Liver (tissue), 9 donors: Measurements from ENCODE around the gene TM4SF18. TPM values are rescaled to one million over a fixed set of nuclear protein-coding genes. Genes with fewer than 3 reads are reported as not detected.

Experiments
- DNase-seq: peaks from one replicate; pipeline ENCODE4 v3.0.0-alpha.2; 2017; ENCODE audit warnings: low spot score
- H3K27ac ChIP-seq, 2 donors: one replicate each; pipeline ENCODE4 v1.7.0; 2013; ENCODE audit warnings: inconsistent platforms in 2 of 2, low read length in 2 of 2, control low read depth in 1 of 2, low read depth in 1 of 2, mild to moderate bottlenecking in 1 of 2
- H3K27me3 ChIP-seq, 4 donors: one replicate each; pipeline versions ENCODE4 v1.6.1 to v1.7.0; 2013; ENCODE audit warnings: low read length in 3 of 4, inconsistent platforms in 1 of 4, mild to moderate bottlenecking in 1 of 4, moderate library complexity in 1 of 4; ENCODE audit not compliant: control insufficient read depth in 4 of 4, insufficient read depth in 4 of 4
- H3K36me3 ChIP-seq, 4 donors: one replicate each; pipeline versions ENCODE4 v1.6.1 to v1.7.0; 2013; ENCODE audit warnings: low read length in 3 of 4, mild to moderate bottlenecking in 3 of 4, low read depth in 1 of 4, moderate library complexity in 1 of 4; ENCODE audit not compliant: control insufficient read depth in 4 of 4, insufficient read depth in 3 of 4
- H3K4me1 ChIP-seq, 4 donors: one replicate each; pipeline versions ENCODE4 v1.6.1 to v1.7.0; 2013; ENCODE audit warnings: low read length in 3 of 4, mild to moderate bottlenecking in 3 of 4, moderate library complexity in 1 of 4; ENCODE audit not compliant: control insufficient read depth in 4 of 4, insufficient read depth in 4 of 4
- H3K4me3 ChIP-seq, 3 donors: one replicate each; pipeline versions ENCODE4 v1.6.1 to v1.7.0; 2013; ENCODE audit warnings: low read length in 3 of 3, control low read depth in 1 of 3, low read depth in 1 of 3, mild to moderate bottlenecking in 1 of 3
- H3K9ac ChIP-seq, 2 donors: one replicate each; pipeline ENCODE4 v1.7.0; 2013; ENCODE audit warnings: low read length in 2 of 2, mild to moderate bottlenecking in 2 of 2, moderate library complexity in 2 of 2, control low read depth in 1 of 2, low read depth in 1 of 2
- H3K9me3 ChIP-seq, 4 donors: one replicate each; pipeline versions ENCODE4 v1.6.1 to v1.7.0; 2013; ENCODE audit warnings: low read length in 3 of 4; ENCODE audit not compliant: control insufficient read depth in 4 of 4
- CTCF ChIP-seq: fragments of 150-350 bp; IDR thresholded peaks from 2 replicates; pipeline ENCODE4 v1.5.1; 2017; ENCODE audit warnings: improper control_type of control experiment, low read depth, low read length; ENCODE audit not compliant: missing input control
- EGR1 ChIP-seq, 2 donors: IDR thresholded peaks; 2 replicates each; pipeline ENCODE4 v1.6.1; 2016 to 2018; ENCODE audit warnings: antibody characterized with exemption in 2 of 2, low read depth in 2 of 2
- FOXA1 ChIP-seq: IDR thresholded peaks from 2 replicates; pipeline ENCODE4 v1.6.1; 2016; ENCODE audit warnings: antibody characterized with exemption
- FOXA2 ChIP-seq: IDR thresholded peaks from 2 replicates; pipeline ENCODE4 v1.6.1; 2016; ENCODE audit warnings: antibody characterized with exemption
- HNF4A ChIP-seq, 2 donors: conservative IDR thresholded peaks; 2 replicates each; pipeline ENCODE4 v1.6.1; 2016; ENCODE audit warnings: antibody characterized with exemption in 2 of 2, mild to moderate bottlenecking in 2 of 2
- HNF4G ChIP-seq: IDR thresholded peaks from 2 replicates; pipeline ENCODE4 v1.6.1; 2016; ENCODE audit warnings: antibody characterized with exemption
- JUND ChIP-seq, 2 donors: IDR thresholded peaks; 2 replicates each; pipeline ENCODE4 v1.6.1; 2016; ENCODE audit warnings: antibody characterized with exemption in 2 of 2
- RAD21 ChIP-seq, 2 donors: IDR thresholded peaks; 2 replicates each; pipeline ENCODE4 v1.6.1; 2016; ENCODE audit warnings: antibody characterized with exemption in 2 of 2, mild to moderate bottlenecking in 2 of 2
- REST ChIP-seq: IDR thresholded peaks from 2 replicates; pipeline ENCODE4 v1.6.1; 2016; ENCODE audit warnings: antibody characterized with exemption, mild to moderate bottlenecking
- RXRA ChIP-seq, 2 donors: IDR thresholded peaks; 2 replicates each; pipeline ENCODE4 v1.6.1; 2017 to 2018; ENCODE audit warnings: antibody characterized with exemption in 2 of 2, mild to moderate bottlenecking in 1 of 2
- SP1 ChIP-seq: IDR thresholded peaks from 2 replicates; pipeline ENCODE4 v1.6.1; 2018; ENCODE audit warnings: antibody characterized with exemption, mild to moderate bottlenecking
- TAF1 ChIP-seq: conservative IDR thresholded peaks from 2 replicates; pipeline ENCODE4 v1.6.1; 2016; ENCODE audit warnings: antibody characterized with exemption, mild to moderate bottlenecking
- YY1 ChIP-seq: IDR thresholded peaks from 2 replicates; pipeline ENCODE4 v1.6.1; 2016; ENCODE audit warnings: antibody characterized with exemption, mild to moderate bottlenecking
- ZBTB33 ChIP-seq: IDR thresholded peaks from 2 replicates; pipeline ENCODE4 v1.6.1; 2016; ENCODE audit warnings: antibody characterized with exemption
- WGBS: extraction: QIAGEN DNeasy Blood & Tissue Kit; methylation state at CpG from one replicate; pipeline ENCODE4 v1.1.7; 2013; 5-methylcytosine and 5-hydroxymethylcytosine counted together
- polyA plus RNA-seq, 2 donors: library from polyadenylated mRNA; stranded (reverse) in 1 of 2; unstranded in 1 of 2; fragments of 200-250 nt in 1 of 2; fragments of >200 nt in 1 of 2; fragmentation: Nextera tagmentation in 1 of 2; extraction: Ambion mirVana in 1 of 2; gene quantifications; one replicate each; pipeline versions ENCODE4 v1.2.1 to v1.2.3, GENCODE V29; 2013 to 2015
- total RNA-seq, 2 donors: library from RNA; depleted of rRNA; stranded (reverse); fragments of >200 nt; gene quantifications; one replicate each; pipeline ENCODE4 v1.2.3, GENCODE V29; 2014
- TF ChIP-seq, protein P1 (sequence below): IDR thresholded peaks from 2 replicates; pipeline ENCODE4 v1.6.1; 2016; ENCODE audit warnings: antibody characterized with exemption
- TF ChIP-seq, protein P2 (sequence below): IDR thresholded peaks from 2 replicates; pipeline ENCODE4 v1.6.1; 2016; ENCODE audit warnings: antibody characterized with exemption
- donor health status: healthy.
- donor health status: healthy.
- donor health status: healthy.
- donor health status: healthy.
- donor health status: healthy.

TM4SF18 gene
- total and polyA plus RNA-seq, 4 donors = 4.9 to 12.6 (median 6.4) TPM

DNA sequence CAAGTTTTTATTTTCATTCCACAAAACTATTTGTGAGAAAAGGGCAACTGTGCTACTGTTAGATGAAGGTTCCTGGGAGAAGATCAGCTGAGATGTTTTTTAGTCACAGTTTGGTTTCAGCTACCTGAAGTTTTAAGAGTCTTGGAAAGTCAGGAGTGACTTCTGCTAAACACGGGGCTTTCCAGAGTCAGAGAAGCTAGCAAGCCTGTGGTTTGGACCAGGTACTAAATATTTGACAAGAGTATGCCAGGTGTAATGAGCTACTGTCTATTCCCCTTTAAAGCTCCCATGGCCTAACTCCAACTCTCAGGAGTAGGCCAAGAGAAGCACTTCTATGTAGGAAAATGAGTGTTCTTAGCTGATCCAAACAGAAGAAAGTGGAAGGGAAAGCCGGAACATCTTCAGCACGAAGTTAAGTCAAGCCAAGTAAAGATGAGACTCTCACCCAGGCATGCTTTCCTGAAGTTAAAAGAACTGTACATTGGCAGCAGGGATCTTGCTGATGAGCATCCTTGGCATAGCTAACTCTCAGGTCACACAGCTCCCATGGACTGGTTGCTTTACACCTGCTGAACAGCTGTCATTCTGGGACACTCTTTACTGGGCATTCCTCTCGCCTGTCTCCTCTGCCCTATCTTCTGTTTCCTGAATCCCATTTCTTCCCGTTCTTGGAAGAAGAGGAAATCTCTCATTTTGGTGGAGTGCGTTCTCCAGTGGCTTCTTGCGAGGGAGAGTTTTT lies 22.5 kb downstream of the TM4SF18 start (continued):
- TF ChIP-seq, protein P1, sequence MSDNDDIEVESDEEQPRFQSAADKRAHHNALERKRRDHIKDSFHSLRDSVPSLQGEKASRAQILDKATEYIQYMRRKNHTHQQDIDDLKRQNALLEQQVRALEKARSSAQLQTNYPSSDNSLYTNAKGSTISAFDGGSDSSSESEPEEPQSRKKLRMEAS = no peak
- no peak for TF ChIP-seq SP1

GRCh38 chr3:149307435-149307783 lies 26.0 kb downstream of the TM4SF18 start:
- WGBS = 89% methylated on average over 1 of the region's 1 CpG
- Histone ChIP-seq H3K4me1 (no peaks in the 10 kb centered on the region), H3K27ac (no peak overlapping the region), H3K9me3 (no peaks in the 10 kb centered on the region), H3K4me3 (no peak overlapping the region), H3K27me3 (no peaks in the 10 kb centered on the region), H3K36me3 (no peaks in the 10 kb centered on the region), H3K9ac (no peak overlapping the region)
- no peak for TF ChIP-seq EGR1 (IDR thresholded peaks at IDR 0.05; ENCODE audit: low read depth in 2 of 2)
- TF ChIP-seq YY1 = no peak
- no peak for TF ChIP-seq SP1
- TF ChIP-seq RXRA (IDR thresholded peaks at IDR 0.05) = no peak
- no peak for TF ChIP-seq CTCF
- no peak for TF ChIP-seq TAF1
- TF ChIP-seq, protein P2, sequence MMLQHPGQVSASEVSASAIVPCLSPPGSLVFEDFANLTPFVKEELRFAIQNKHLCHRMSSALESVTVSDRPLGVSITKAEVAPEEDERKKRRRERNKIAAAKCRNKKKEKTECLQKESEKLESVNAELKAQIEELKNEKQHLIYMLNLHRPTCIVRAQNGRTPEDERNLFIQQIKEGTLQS = no peak
- TF ChIP-seq RAD21 (IDR thresholded peaks at IDR 0.05) = no peak
- no peak for TF ChIP-seq REST
- no peak for TF ChIP-seq HNF4A (conservative IDR thresholded peaks at IDR 0.05)
- DNase-seq = no peak

DNA sequence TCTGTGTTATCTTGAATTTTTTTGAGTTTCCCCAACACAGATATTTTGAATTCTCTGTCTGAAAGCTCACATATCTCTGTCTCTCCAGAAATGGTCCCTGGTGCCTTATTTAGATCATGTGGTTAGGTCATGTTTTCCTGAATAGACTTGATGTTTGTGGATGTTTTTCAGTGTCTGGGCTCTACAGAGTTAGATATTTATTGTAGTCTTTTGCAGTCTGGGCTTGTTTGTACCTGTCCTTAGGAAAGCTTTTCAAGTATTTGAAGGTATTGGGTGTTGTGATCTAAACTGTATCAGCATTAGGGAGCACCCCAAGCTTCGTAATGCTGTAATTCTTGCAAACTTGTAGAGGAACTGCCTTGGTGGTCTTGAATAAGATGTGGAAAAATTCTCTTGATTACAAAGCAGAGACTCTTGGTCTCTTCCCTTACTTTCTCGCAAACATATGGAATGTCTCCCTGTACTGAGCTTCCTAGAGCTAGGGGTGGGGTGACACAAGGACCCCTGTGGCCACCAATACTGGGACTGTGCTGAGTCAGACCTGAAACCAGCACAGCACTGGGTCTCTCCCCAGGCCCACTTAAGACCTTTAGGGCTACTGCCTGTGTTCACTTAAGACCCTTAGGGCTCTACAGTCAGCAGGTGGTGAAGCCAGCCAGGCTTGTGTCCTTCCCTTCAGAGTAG lies 26.5 kb downstream of the TM4SF18 start:
- Histone ChIP-seq H3K4me1 (no peaks in the 10 kb centered on the region), H3K36me3 (no peaks in the 10 kb centered on the region), H3K27ac (no peak overlapping the region), H3K4me3 (no peak overlapping the region), H3K9me3 (no peaks in the 10 kb centered on the region), H3K9ac (no peak overlapping the region), H3K27me3 (no peaks in the 10 kb centered on the region)
- no peak for DNase-seq
- WGBS = 93% methylated on average over 2 of the region's 2 CpGs
- no peak for TF ChIP-seq REST
- TF ChIP-seq, protein P1 = no peak
- TF ChIP-seq FOXA1 = no peak
- no peak for TF ChIP-seq JUND (IDR thresholded peaks at IDR 0.05)
- no peak for TF ChIP-seq YY1
- TF ChIP-seq FOXA2 = no peak
- TF ChIP-seq ZBTB33 = no peak
- TF ChIP-seq HNF4G = no peak
- TF ChIP-seq RAD21 (IDR thresholded peaks at IDR 0.05) = no peak
